ENCODE measurements around the gene INPP5J.

INPP5J gene

DNA sequence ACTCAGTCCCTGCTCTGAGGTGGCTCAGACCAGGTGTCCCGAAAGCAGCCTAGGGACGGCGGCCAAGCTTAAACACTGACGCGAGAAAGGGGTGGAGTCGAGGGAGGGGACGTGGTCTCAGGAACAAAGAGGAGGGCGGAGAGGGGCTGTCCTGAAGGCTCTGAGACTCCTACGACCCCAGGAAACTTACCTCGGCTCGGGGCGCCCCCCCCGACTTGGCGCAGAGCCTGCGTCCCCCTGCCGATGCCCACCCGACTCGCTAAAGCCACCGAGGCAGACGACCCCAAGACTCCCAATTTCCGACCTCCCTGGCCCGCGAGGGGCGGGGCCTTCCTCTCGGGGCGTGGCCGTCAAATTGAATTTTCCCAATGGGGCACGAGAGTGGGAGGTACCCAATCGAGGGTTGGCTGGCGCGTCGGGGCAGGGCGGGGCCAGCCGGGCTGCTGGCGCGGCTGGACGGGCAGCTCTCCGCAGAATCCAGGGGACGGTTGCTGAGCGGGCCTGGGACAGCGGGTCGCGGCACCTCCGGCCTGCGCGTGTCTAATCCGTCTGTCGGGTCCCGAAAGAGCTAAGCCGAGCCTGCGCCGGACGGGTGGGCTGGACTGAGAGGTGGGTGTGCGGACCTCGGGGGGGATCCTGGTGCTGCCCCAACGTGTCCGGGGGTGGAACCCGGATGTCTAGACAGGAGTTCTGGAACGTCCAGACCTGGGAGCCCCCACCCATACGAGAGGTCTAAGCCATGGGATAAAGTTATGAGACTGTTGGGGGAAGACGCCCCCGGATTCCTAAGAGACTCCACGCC is 41.7 kb upstream of the INPP5J start, which contains the start of gene SMTN (continued):
- TF ChIP-seq BCL11A (tag by site-specific recombination; IDR thresholded peaks at IDR 0.05; ENCODE audit: low read depth) (no peak), BCL11B (tag by site-specific recombination; IDR thresholded peaks at IDR 0.05; ENCODE audit: low read depth) (no peak), REPIN1 (tag by site-specific recombination; IDR thresholded peaks at IDR 0.05; ENCODE audit: low read depth) (no peak), ZBTB48 (tag by site-specific recombination; IDR thresholded peaks at IDR 0.05) (peak; percentile 54), ZNF221 (tag by site-specific recombination; IDR thresholded peaks at IDR 0.05; ENCODE audit: borderline replicate concordance) (no peak), ZNF768 (tag by site-specific recombination; IDR thresholded peaks at IDR 0.05) (no peak), ZNF248 (tag by site-specific recombination; IDR thresholded peaks at IDR 0.05) (no peak), ZNF623 (tag by site-specific recombination; IDR thresholded peaks at IDR 0.05) (no peak), ZBTB17 (tag by site-specific recombination; IDR thresholded peaks at IDR 0.05) (peak; percentile 24; the same call in 1 of the 2 replicates), ZNF23 (tag by site-specific recombination; IDR thresholded peaks at IDR 0.05; ENCODE audit: borderline replicate concordance) (no peak), GLI2 (tag by site-specific recombination; IDR thresholded peaks at IDR 0.05; ENCODE audit: borderline replicate concordance, low read depth) (no peak), HOXC10 (CRISPR knock-in tag; IDR thresholded peaks at IDR 0.05) (no peak), ZNF596 (tag by site-specific recombination; IDR thresholded peaks at IDR 0.05) (no peak), ZNF169 (tag by site-specific recombination; IDR thresholded peaks at IDR 0.05) (no peak), ZNF621 (tag by site-specific recombination; IDR thresholded peaks at IDR 0.05) (no peak), ZNF629 (tag by site-specific recombination; IDR thresholded peaks at IDR 0.05) (no peak), ZNF19 (tag by site-specific recombination; IDR thresholded peaks at IDR 0.05; ENCODE audit: low read depth) (no peak), WT1 (tag by site-specific recombination; IDR thresholded peaks at IDR 0.05) (no peak), ZSCAN23 (tag by site-specific recombination; IDR thresholded peaks at IDR 0.05) (no peak), ZNF658 (tag by site-specific recombination; IDR thresholded peaks at IDR 0.05) (no peak), ZNF423 (tag by site-specific recombination; IDR thresholded peaks at IDR 0.05) (no peak), HOXD13 (CRISPR knock-in tag; IDR thresholded peaks at IDR 0.05; ENCODE audit: borderline replicate concordance) (no peak), KLF7 (tag by site-specific recombination; IDR thresholded peaks at IDR 0.05; ENCODE audit: borderline replicate concordance) (0 out of 2 replicates have a peak, but pooled peaks have one; percentile 14), KLF16 (tag by site-specific recombination; IDR thresholded peaks at IDR 0.05) (0 out of 2 replicates have a peak, but pooled peaks have one; percentile 15), ZNF510 (tag by site-specific recombination; IDR thresholded peaks at IDR 0.05; ENCODE audit: insufficient replicate concordance) (no peak), ZNF341 (tag by site-specific recombination; IDR thresholded peaks at IDR 0.05; ENCODE audit: low read depth) (peak; percentile 88)
- TF ChIP-seq, protein P1, sequence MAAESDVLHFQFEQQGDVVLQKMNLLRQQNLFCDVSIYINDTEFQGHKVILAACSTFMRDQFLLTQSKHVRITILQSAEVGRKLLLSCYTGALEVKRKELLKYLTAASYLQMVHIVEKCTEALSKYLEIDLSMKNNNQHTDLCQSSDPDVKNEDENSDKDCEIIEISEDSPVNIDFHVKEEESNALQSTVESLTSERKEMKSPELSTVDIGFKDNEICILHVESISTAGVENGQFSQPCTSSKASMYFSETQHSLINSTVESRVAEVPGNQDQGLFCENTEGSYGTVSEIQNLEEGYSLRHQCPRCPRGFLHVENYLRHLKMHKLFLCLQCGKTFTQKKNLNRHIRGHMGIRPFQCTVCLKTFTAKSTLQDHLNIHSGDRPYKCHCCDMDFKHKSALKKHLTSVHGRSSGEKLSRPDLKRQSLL (tag by site-specific recombination; IDR thresholded peaks at IDR 0.05) = no peak
- TF ChIP-seq, protein P2, sequence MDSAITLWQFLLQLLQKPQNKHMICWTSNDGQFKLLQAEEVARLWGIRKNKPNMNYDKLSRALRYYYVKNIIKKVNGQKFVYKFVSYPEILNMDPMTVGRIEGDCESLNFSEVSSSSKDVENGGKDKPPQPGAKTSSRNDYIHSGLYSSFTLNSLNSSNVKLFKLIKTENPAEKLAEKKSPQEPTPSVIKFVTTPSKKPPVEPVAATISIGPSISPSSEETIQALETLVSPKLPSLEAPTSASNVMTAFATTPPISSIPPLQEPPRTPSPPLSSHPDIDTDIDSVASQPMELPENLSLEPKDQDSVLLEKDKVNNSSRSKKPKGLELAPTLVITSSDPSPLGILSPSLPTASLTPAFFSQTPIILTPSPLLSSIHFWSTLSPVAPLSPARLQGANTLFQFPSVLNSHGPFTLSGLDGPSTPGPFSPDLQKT (IDR thresholded peaks at IDR 0.05; ENCODE audit: borderline replicate concordance, low read depth, low read length) = no peak
- TF ChIP-seq, protein P3, sequence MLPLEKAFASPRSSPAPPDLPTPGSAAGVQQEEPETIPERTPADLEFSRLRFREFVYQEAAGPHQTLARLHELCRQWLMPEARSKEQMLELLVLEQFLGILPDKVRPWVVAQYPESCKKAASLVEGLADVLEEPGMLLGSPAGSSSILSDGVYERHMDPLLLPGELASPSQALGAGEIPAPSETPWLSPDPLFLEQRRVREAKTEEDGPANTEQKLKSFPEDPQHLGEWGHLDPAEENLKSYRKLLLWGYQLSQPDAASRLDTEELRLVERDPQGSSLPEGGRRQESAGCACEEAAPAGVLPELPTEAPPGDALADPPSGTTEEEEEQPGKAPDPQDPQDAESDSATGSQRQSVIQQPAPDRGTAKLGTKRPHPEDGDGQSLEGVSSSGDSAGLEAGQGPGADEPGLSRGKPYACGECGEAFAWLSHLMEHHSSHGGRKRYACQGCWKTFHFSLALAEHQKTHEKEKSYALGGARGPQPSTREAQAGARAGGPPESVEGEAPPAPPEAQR (tag by site-specific recombination; IDR thresholded peaks at IDR 0.05) = no peak
- TF ChIP-seq, protein P4, sequence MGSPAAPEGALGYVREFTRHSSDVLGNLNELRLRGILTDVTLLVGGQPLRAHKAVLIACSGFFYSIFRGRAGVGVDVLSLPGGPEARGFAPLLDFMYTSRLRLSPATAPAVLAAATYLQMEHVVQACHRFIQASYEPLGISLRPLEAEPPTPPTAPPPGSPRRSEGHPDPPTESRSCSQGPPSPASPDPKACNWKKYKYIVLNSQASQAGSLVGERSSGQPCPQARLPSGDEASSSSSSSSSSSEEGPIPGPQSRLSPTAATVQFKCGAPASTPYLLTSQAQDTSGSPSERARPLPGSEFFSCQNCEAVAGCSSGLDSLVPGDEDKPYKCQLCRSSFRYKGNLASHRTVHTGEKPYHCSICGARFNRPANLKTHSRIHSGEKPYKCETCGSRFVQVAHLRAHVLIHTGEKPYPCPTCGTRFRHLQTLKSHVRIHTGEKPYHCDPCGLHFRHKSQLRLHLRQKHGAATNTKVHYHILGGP (tag by site-specific recombination; IDR thresholded peaks at IDR 0.05) = no peak
- TF ChIP-seq, protein P5, sequence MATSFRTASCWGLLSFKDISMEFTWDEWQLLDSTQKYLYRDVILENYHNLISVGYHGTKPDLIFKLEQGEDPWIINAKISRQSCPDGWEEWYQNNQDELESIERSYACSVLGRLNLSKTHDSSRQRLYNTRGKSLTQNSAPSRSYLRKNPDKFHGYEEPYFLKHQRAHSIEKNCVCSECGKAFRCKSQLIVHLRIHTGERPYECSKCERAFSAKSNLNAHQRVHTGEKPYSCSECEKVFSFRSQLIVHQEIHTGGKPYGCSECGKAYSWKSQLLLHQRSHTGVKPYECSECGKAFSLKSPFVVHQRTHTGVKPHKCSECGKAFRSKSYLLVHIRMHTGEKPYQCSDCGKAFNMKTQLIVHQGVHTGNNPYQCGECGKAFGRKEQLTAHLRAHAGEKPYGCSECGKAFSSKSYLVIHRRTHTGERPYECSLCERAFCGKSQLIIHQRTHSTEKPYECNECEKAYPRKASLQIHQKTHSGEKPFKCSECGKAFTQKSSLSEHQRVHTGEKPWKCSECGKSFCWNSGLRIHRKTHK (tag by site-specific recombination; IDR thresholded peaks at IDR 0.05) = no peak
- TF ChIP-seq, protein P6, sequence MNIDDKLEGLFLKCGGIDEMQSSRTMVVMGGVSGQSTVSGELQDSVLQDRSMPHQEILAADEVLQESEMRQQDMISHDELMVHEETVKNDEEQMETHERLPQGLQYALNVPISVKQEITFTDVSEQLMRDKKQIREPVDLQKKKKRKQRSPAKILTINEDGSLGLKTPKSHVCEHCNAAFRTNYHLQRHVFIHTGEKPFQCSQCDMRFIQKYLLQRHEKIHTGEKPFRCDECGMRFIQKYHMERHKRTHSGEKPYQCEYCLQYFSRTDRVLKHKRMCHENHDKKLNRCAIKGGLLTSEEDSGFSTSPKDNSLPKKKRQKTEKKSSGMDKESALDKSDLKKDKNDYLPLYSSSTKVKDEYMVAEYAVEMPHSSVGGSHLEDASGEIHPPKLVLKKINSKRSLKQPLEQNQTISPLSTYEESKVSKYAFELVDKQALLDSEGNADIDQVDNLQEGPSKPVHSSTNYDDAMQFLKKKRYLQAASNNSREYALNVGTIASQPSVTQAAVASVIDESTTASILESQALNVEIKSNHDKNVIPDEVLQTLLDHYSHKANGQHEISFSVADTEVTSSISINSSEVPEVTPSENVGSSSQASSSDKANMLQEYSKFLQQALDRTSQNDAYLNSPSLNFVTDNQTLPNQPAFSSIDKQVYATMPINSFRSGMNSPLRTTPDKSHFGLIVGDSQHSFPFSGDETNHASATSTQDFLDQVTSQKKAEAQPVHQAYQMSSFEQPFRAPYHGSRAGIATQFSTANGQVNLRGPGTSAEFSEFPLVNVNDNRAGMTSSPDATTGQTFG (tag by site-specific recombination; IDR thresholded peaks at IDR 0.05; ENCODE audit: borderline replicate concordance) = no peak

Data from HEK293 (cell line).